K562 (cell line): Measurements from ENCODE around the gene TTN. TPM values are rescaled to one million over a fixed set of nuclear protein-coding genes. Genes with fewer than 3 reads are reported as not detected.
A peak's percentile ranks its signal among the peaks of the same experiment; 100 is the strongest.

Experiments used
- BCOR ChIP-seq: fragments of 450-650 bp; IDR thresholded peaks from 2 replicates; pipeline ENCODE4 v1.6.1; 2016
- CC2D1A ChIP-seq: fragments of 450-650 bp; IDR thresholded peaks from 2 replicates; pipeline ENCODE4 v1.6.1; 2017; ENCODE audit warnings: mild to moderate bottlenecking
- CEBPG ChIP-seq, 3 experiments: fragments of 200-800 bp in 1 of 3; sonication (Bioruptor generic) in 1 of 3; sonication (generic) in 1 of 3; formaldehyde crosslinking in 1 of 3; IDR thresholded peaks in 2 of 3; conservative IDR thresholded peaks in 1 of 3; 2 replicates each; pipeline versions ENCODE4 v1.6.1 to v1.8.0; 2016 to 2022; ENCODE audit warnings: missing compliant biosample characterization in 2 of 3, missing genetic modification characterization in 2 of 3, mild to moderate bottlenecking in 1 of 3, missing genetic modification reagents in 1 of 3
- EHMT2 ChIP-seq: fragments of 450-650 bp; IDR thresholded peaks from 2 replicates; pipeline ENCODE4 v1.6.1; 2018; ENCODE audit warnings: antibody characterized with exemption
- HCFC1 ChIP-seq: IDR thresholded peaks from 2 replicates; pipeline ENCODE4 v1.6.1; 2012; ENCODE audit warnings: low read depth, low read length, improper control_type of control experiment
- HMGXB4 ChIP-seq: sonication (generic); formaldehyde crosslinking; IDR thresholded peaks from 2 replicates; pipeline ENCODE4 v1.8.1; 2023; ENCODE audit warnings: mild to moderate bottlenecking, missing genetic modification reagents
- IRF1 ChIP-seq: sonication (generic); formaldehyde crosslinking; IDR thresholded peaks from 2 replicates; pipeline ENCODE4 v1.8.0; 2022; ENCODE audit warnings: missing genetic modification reagents, mild to moderate bottlenecking, borderline replicate concordance
- MTA2 ChIP-seq: fragments of 450-650 bp; IDR thresholded peaks from 2 replicates; pipeline ENCODE4 v1.6.1; 2016; ENCODE audit warnings: low read depth
- PCBP1 ChIP-seq: fragments of 200-400 bp; formaldehyde crosslinking; IDR thresholded peaks from 2 replicates; pipeline ENCODE4 v1.6.1; 2018; ENCODE audit warnings: mild to moderate bottlenecking, low read depth, low read length; ENCODE audit not compliant: poor library complexity, severe bottlenecking
- POLR2H ChIP-seq: IDR thresholded peaks from 2 replicates; pipeline ENCODE4 v1.6.1; 2016; ENCODE audit warnings: missing genetic modification characterization, low read depth, mild to moderate bottlenecking, control low read depth, missing compliant biosample characterization, moderate library complexity
- RERE ChIP-seq: sonication (generic); formaldehyde crosslinking; IDR thresholded peaks from 2 replicates; pipeline ENCODE4 v1.8.0; 2023; ENCODE audit warnings: missing genetic modification reagents, mild to moderate bottlenecking, borderline replicate concordance
- RFX1 ChIP-seq: fragments of 450-650 bp; IDR thresholded peaks from 2 replicates; pipeline ENCODE4 v1.6.1; 2016; ENCODE audit warnings: mild to moderate bottlenecking, moderate library complexity
- ZBED1 ChIP-seq: IDR thresholded peaks from 2 replicates; pipeline ENCODE4 v1.6.1; 2014
- ZHX1 ChIP-seq: fragments of 150-350 bp; conservative IDR thresholded peaks from 2 replicates; pipeline ENCODE4 v1.6.1; 2014; ENCODE audit warnings: low read length
- ZNF316 ChIP-seq: fragments of 450-650 bp; IDR thresholded peaks from 2 replicates; pipeline ENCODE4 v1.6.1; 2016
- ZNF324 ChIP-seq: fragments of 250-450 bp; sonication (Bioruptor Pico); IDR thresholded peaks from 2 replicates; pipeline ENCODE4 v1.4.0; 2020; ENCODE audit warnings: mild to moderate bottlenecking
- polyA plus RNA-seq, 8 experiments: library from polyadenylated mRNA; depleted of rRNA in 4 of 8; stranded (reverse) in 5 of 8; unstranded in 3 of 8; fragments of >200 nt; fragmentation: Nextera tagmentation in 2 of 8; fragmentation: Illumina TruSeq in 1 of 8; extraction: Ambion mirVana in 2 of 8; extraction: Trizol in 1 of 8; gene quantifications; 2 replicates each; pipeline versions ENCODE4 v1.2.1 to v1.2.3, GENCODE V29; 2011 to 2014; ENCODE audit warnings: inconsistent platforms in 1 of 8, missing spikeins in 1 of 8
- total RNA-seq, 7 experiments: library from RNA; depleted of rRNA in 6 of 7; stranded (reverse); fragments of >200 nt in 6 of 7; fragmentation: Illumina TruSeq in 2 of 7; extraction: Trizol in 2 of 7; gene quantifications; 2 replicates each; pipeline versions ENCODE4 v1.2.1 to v1.2.3, GENCODE V29; 2011 to 2021; ENCODE audit warnings: low replicate concordance in 1 of 7

Gene TTN
- total and polyA plus RNA-seq, 9 of the 15 experiments (the other 6 are each of a cell fraction or from before 2014, with no cell fraction given), result under 0.01 to 0.20 (median 0.04) TPM; not detected in 1

GRCh38 chr2:178522950-178523595 lies 284.1 kb downstream of the TTN start (continued):
- TF ChIP-seq ZHX1, result peak; percentile 37
- TF ChIP-seq CEBPG (CRISPR knock-in tag; IDR thresholded peaks at IDR 0.05), result peak; percentile 74
- peak; percentile 62 to 80 for TF ChIP-seq CEBPG (tag; conservative IDR thresholded peaks at IDR 0.05 in 1 of 2, IDR thresholded peaks at IDR 0.05 in 1 of 2)
- TF ChIP-seq CC2D1A, result peak; percentile 98
- peak; percentile 16; the same call in 1 of the 2 replicates for TF ChIP-seq ZNF316
- peak; percentile 96 for TF ChIP-seq EHMT2
- TF ChIP-seq PCBP1, result no peak
- TF ChIP-seq HMGXB4, result peak; percentile 87; the same call in 1 of the 2 replicates
- no peak for TF ChIP-seq BCOR
- TF ChIP-seq MTA2, result no peak
- TF ChIP-seq RFX1, result 0 out of 2 replicates have a peak, but pooled peaks have one; percentile 10
- TF ChIP-seq IRF1 (CRISPR knock-in tag), result no peak
- peak; percentile 69 for TF ChIP-seq HCFC1
- no peak for TF ChIP-seq ZNF324
- TF ChIP-seq ZBED1, result peak; percentile 62; the same call in 1 of the 2 replicates
- TF ChIP-seq POLR2H (tag), result peak; percentile 54; the same call in 1 of the 2 replicates
- no peak for TF ChIP-seq RERE (CRISPR knock-in tag)
